Heart left ventricle (tissue), 13 donors: ENCODE data around the gene EFHD2.

Source experiments
- CTCF ChIP-seq, 12 donors: fragments of 200-600 bp; sonication (generic) in 4 of 12; IDR thresholded peaks; one replicate each; pipeline versions ENCODE4 v1.5.0 to v1.8.0; 2018 to 2022; ENCODE audit warnings: antibody characterized with exemption in 12 of 12, mild to moderate bottlenecking in 5 of 12
- POLR2A ChIP-seq, 2 donors: fragments of 450-650 bp; IDR thresholded peaks; one replicate each; pipeline ENCODE4 v1.6.1; 2017; ENCODE audit warnings: antibody characterized with exemption in 2 of 2, mild to moderate bottlenecking in 2 of 2, moderate library complexity in 2 of 2
- donor health status: ischemic (EF 13 %, LVEDD 7.1; RV severe dilation, severe dysfunction).
- donor health status: DM: no; HTN: yes; CAD: no.
- donor health status: DM: no; HTN: no; CAD: no.
- donor health status: ischemic (EF 25% LVEDD 6.9; RV normal size, moderate dysfunction).
- donor health status: ischemic (EF 25% LVEDD 5.7; RV mildly dilated, moderate dysfunction).
- donor health status: ischemic (EF 35%, LVEDD 5.7; RV mildly dilated, moderate dysfunction).
- donor health status: nonischemic (EF 11% LVEDD 7.7; RV severe dilation, severe dysfunction).
- donor health status: DM: yes; HTN: yes; CAD: no.
- donor health status: PGD.
- donor health status: ischemic (EF 29% LVEDD 5.4; RV normal size, mild dysfunction).
- donor health status: nonischemic (EF 23%, LVEDD 6.1; RV moderate dilation, normal function).

DNA sequence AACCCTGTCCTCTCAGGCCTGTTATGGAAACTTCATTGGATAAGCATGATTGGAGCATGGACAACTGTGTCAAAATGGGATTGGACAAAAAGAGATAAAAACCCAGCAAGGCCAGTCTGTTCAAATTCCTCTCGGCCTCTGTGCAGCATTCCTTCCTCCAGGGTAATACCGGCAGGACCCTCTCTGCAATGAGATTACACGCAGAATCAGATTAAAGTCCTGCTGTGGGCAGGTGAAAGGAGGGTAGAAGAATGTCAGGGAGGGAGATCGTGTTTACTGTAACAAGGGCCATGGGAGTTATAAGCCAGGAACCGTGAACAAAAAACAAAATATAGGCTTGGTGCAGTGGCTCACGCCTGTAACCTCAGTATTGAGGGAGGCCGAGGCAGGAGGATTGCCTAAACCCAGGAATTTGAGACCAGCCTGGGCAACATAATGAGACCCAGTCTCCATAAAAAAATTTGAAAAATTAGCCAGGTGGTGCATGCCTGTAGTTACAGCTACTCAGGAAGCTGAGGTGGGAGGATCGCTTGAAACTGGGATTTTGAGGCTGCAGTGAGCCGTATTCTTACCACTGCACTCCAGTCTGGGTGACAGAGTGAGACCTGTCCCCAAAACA, 5.6 kb upstream of the EFHD2 start:
- TF ChIP-seq CTCF (IDR thresholded peaks at IDR 0.05) = no peak
- no peak for TF ChIP-seq POLR2A (IDR thresholded peaks at IDR 0.05)
